H4 (cell line): Measurements from ENCODE around the gene RRP1. TPM values are rescaled to one million over a fixed set of nuclear protein-coding genes. Genes with fewer than 3 reads are reported as not detected.

Experiments
- DNase-seq: peaks from one replicate; pipeline ENCODE4 v3.0.0-alpha.2; 2015; ENCODE audit warnings: low spot score
- total RNA-seq: library from RNA; depleted of rRNA; stranded (reverse); fragments of >200 nt; shearing (Covaris generic); gene quantifications from 2 replicates; pipeline ENCODE4 v1.2.3, GENCODE V29; 2014

RRP1 gene
- total RNA-seq, 1 experiment from 2014 or later, result 44.7 TPM

- no peak for DNase-seq
Observed at GRCh38 chr21:43758111-43758641, 31.2 kb upstream of the RRP1 start.

GRCh38 chr21:43758811-43759210 is 30.6 kb upstream of the RRP1 start:
- DNase-seq, result no peak

- DNase-seq, result no peak
Observed at GRCh38 chr21:43759651-43760050, 29.7 kb upstream of the RRP1 start.

- no peak for DNase-seq
Observed at GRCh38 chr21:43760391-43760958, 28.9 kb upstream of the RRP1 start.

GRCh38 chr21:43761886-43762285 is 27.5 kb upstream of the RRP1 start:
- no peak for DNase-seq

- no peak for DNase-seq
Observed at GRCh38 chr21:43762303-43763128, 26.9 kb upstream of the RRP1 start.

- no peak for DNase-seq
Observed at GRCh38 chr21:43763901-43764523, 25.4 kb upstream of the RRP1 start.

- no peak for DNase-seq
Observed at GRCh38 chr21:43764576-43765495, 24.5 kb upstream of the RRP1 start.

- DNase-seq, result no peak
Observed at GRCh38 chr21:43766734-43767497, 22.5 kb upstream of the RRP1 start.

- no peak for DNase-seq
Observed at GRCh38 chr21:43767498-43767983, 21.8 kb upstream of the RRP1 start.

- DNase-seq, result peak; percentile 76
Observed at GRCh38 chr21:43767984-43768867, 21.2 kb upstream of the RRP1 start.

GRCh38 chr21:43768868-43769167 is 20.6 kb upstream of the RRP1 start:
- DNase-seq, result no peak

GRCh38 chr21:43769325-43769958 is 19.9 kb upstream of the RRP1 start:
- DNase-seq, result no peak

GRCh38 chr21:43770066-43770655 is 19.2 kb upstream of the RRP1 start:
- DNase-seq, result no peak

- DNase-seq, result no peak
Observed at GRCh38 chr21:43771199-43771675, 18.1 kb upstream of the RRP1 start.

- no peak for DNase-seq
Observed at GRCh38 chr21:43771698-43772424, 17.5 kb upstream of the RRP1 start.

GRCh38 chr21:43772425-43772821 is 17.0 kb upstream of the RRP1 start:
- no peak for DNase-seq

GRCh38 chr21:43774163-43774562 is 15.2 kb upstream of the RRP1 start:
- no peak for DNase-seq
